Sigmoid colon (tissue), 7 donors: ENCODE data around the gene BOLA3. TPM values are rescaled to one million over a fixed set of nuclear protein-coding genes. Genes with fewer than 3 reads are reported as not detected.

Experiments
- DNase-seq: peaks from one replicate; pipeline ENCODE4 v3.0.0-alpha.2; 2019
- H3K27ac ChIP-seq, 4 donors: fragments of 200-600 bp; sonication (generic); one replicate each; pipeline ENCODE4 v1.5.1; 2016 to 2019; ENCODE audit warnings: mild to moderate bottlenecking in 1 of 4
- H3K27me3 ChIP-seq, 3 donors: fragments of 200-600 bp; sonication (generic); one replicate each; pipeline ENCODE4 v1.5.1; 2019; ENCODE audit warnings: mild to moderate bottlenecking in 1 of 3
- H3K36me3 ChIP-seq, 4 donors: fragments of 200-600 bp; sonication (generic); one replicate each; pipeline ENCODE4 v1.5.1; 2016 to 2019
- H3K4me1 ChIP-seq, 4 donors: fragments of 200-600 bp; sonication (generic); one replicate each; pipeline ENCODE4 v1.5.1; 2017 to 2019
- H3K4me3 ChIP-seq, 4 donors: fragments of 200-600 bp; sonication (generic); one replicate each; pipeline ENCODE4 v1.5.1; 2017 to 2019; ENCODE audit warnings: mild to moderate bottlenecking in 2 of 4, moderate library complexity in 1 of 4
- H3K9me3 ChIP-seq, 4 donors: fragments of 200-600 bp in 3 of 4; sonication (generic) in 3 of 4; one replicate each; pipeline versions ENCODE4 v1.5.1 to v1.6.1; 2013 to 2019
- CTCF ChIP-seq, 4 experiments: fragments of 450-650 bp in 3 of 4; fragments of 200-600 bp in 1 of 4; IDR thresholded peaks; one replicate each; pipeline ENCODE4 v1.5.1; 2016 to 2019; ENCODE audit warnings: antibody characterized with exemption in 4 of 4, mild to moderate bottlenecking in 3 of 4, moderate library complexity in 2 of 4
- EP300 ChIP-seq, 4 donors: sonication (generic); formaldehyde crosslinking; IDR thresholded peaks; one replicate each; pipeline ENCODE4 v1.6.1; 2017; ENCODE audit warnings: antibody characterized with exemption in 4 of 4
- POLR2A ChIP-seq, 2 donors: fragments of 450-650 bp; IDR thresholded peaks; one replicate each; pipeline ENCODE4 v1.6.1; 2016; ENCODE audit warnings: antibody characterized with exemption in 2 of 2, mild to moderate bottlenecking in 2 of 2, moderate library complexity in 2 of 2
- POLR2AphosphoS5 ChIP-seq, 4 donors: sonication (generic); formaldehyde crosslinking; IDR thresholded peaks; one replicate each; pipeline ENCODE4 v1.6.1; 2017; ENCODE audit warnings: antibody characterized with exemption in 4 of 4
- WGBS, 2 donors: extraction: QIAGEN DNeasy Blood & Tissue Kit; methylation state at CpG; one replicate each; pipeline ENCODE4 v1.1.7; 2013; 5-methylcytosine and 5-hydroxymethylcytosine counted together
- intact Hi-C: fragments of 100-400 bp; cut with DNase I; formaldehyde crosslinking; loops from one replicate; pipeline ENCODE4 v1.15.1; 2023
- polyA plus RNA-seq, 3 donors: library from polyadenylated mRNA; stranded (reverse); fragments of 200-250 nt; gene quantifications; one replicate each; pipeline ENCODE4 v1.2.3, GENCODE V29; 2013
- total RNA-seq, 4 donors: library from RNA; depleted of rRNA; stranded (reverse); fragments of >200 nt; gene quantifications; one replicate each; pipeline ENCODE4 v1.1.0, GENCODE V29; 2016
- donor health status: healthy with polysubstance abuse.
- donor health status: Bipolar disorder and iron deficiency.
- donor health status: healthy.

BOLA3 gene
- total and polyA plus RNA-seq, 7 donors: 26.1 to 131 (median 44.4) TPM

- DNase-seq: no peak
- 79 to 82% methylated on average over 6 of the region's 6 CpGs for WGBS, 2 donors
- Histone ChIP-seq H3K4me3 (no peak overlapping the region), H3K36me3 (peaks cover 0 to 33% (median 4%) of the 10 kb centered on the region in 4 donors), H3K27me3 (no peaks in the 10 kb centered on the region), H3K9me3 (no peaks in the 10 kb centered on the region), H3K27ac (no peak overlapping the region), H3K4me1 (peaks cover 0 to 23% (median 16%) of the 10 kb centered on the region in 4 donors)
- intact Hi-C loops: no loop called here
- no peak for TF ChIP-seq POLR2A (IDR thresholded peaks at IDR 0.05)
- no peak for TF ChIP-seq EP300 (IDR thresholded peaks at IDR 0.05)
- TF ChIP-seq CTCF (IDR thresholded peaks at IDR 0.05): no peak
- TF ChIP-seq POLR2AphosphoS5 (IDR thresholded peaks at IDR 0.05): no peak
Measured at GRCh38 chr2:74142340-74142739, 5.4 kb downstream of the BOLA3 start.

- WGBS, 2 donors: 94 to 96% methylated on average over 19 of the region's 19 CpGs
Measured at GRCh38 chr2:74138600-74139323, 8.9 kb downstream of the BOLA3 start.

DNA sequence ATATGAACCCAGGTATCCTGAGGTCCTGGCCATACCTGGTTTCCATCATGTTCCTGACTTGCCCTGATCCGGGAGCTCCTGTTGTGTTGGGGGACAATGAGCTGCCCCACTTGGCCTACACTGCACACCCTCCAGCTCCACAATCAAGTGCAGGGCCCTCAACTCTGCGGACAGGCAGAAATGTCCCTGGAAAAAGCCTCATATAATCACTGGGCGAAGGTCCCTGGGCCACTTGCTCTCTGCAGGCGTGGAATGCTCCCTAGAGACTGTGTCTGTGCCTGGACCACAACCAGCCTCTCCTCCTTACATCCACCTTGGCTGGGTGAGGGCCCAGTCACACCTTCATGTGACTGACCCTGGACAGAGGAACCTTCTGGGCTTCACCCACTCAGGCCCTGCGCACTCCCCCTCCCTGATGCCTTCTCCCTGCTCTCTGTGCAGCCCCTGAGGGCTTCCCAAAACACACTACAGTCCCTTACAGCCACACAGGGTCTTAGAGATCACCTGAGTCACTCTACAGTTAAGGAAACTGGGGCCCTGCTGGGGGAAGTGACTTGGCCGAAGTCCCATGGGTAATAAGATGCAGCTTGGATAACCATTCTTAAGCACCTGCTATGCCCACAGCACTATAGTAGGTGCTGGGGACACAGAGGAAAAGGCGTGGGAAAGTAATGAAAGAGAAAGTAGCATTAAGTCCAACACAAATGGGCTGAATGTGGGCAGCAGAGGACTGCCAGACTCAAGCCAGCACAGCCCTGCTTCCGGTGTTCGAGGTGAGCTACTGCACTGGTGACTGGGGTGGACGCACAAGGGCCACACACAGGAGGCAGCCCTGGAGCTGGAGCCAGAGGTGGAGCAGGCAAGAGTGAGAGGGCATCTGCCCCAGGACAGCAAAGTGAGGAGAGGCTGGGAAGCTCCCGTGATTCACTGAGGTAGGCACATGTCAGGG is 9.8 kb downstream of the BOLA3 start:
- H3K27me3 ChIP-seq: no peaks in the 10 kb centered on the region
- intact Hi-C loops: no loop called here
- 80 to 86% methylated on average over 11 of the region's 11 CpGs for WGBS, 2 donors
- H3K4me1 ChIP-seq: no peaks in the 10 kb centered on the region
- no peak overlapping the region for H3K27ac ChIP-seq
- no peak overlapping the region for H3K4me3 ChIP-seq
- no peak for TF ChIP-seq POLR2A (IDR thresholded peaks at IDR 0.05)
- TF ChIP-seq EP300 (IDR thresholded peaks at IDR 0.05): no peak
- TF ChIP-seq CTCF (IDR thresholded peaks at IDR 0.05): no peak
- no peak for TF ChIP-seq POLR2AphosphoS5 (IDR thresholded peaks at IDR 0.05)
- peaks cover 0 to 46% (median 8%) of the 10 kb centered on the region in 4 donors for H3K36me3 ChIP-seq
- DNase-seq: no peak
- no peaks in the 10 kb centered on the region for H3K9me3 ChIP-seq

More at GRCh38 chr2:74138600-74139323, 8.9 kb downstream of the BOLA3 start:
- Histone ChIP-seq H3K9me3 (no peaks in the 10 kb centered on the region), H3K27me3 (no peaks in the 10 kb centered on the region), H3K36me3 (peaks cover 0 to 42% (median 8%) of the 10 kb centered on the region in 4 donors), H3K4me1 (no peaks in the 10 kb centered on the region), H3K27ac (no peak overlapping the region), H3K4me3 (no peak overlapping the region)
- intact Hi-C loops: no loop called here
- DNase-seq: no peak
- TF ChIP-seq CTCF (IDR thresholded peaks at IDR 0.05): no peak
- no peak for TF ChIP-seq EP300 (IDR thresholded peaks at IDR 0.05)
- TF ChIP-seq POLR2AphosphoS5 (IDR thresholded peaks at IDR 0.05): no peak
- TF ChIP-seq POLR2A (IDR thresholded peaks at IDR 0.05): no peak

DNA sequence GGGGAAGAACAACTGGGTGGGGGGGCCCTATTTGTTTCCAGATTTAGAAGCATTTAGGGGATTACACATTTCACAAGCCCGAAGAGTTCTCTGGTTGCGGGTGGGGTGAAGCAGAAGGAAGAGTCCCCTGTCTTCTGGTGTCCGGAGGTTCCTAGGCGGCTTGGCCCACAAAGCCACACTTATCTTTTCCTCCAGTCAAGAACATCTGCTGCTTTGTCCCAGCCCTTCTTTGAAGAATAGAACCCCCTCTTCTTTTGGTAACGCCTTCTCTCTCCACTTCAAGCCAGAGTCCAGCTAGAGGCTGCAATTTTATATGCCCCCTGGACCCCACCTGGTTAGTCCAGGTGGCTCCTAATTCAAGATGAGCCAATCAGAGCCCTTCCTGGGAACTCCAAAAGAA is 15.8 kb downstream of the BOLA3 start:
- 86 to 96% methylated on average over 5 of the region's 5 CpGs for WGBS, 2 donors
- TF ChIP-seq POLR2A (IDR thresholded peaks at IDR 0.05) (no peak), EP300 (IDR thresholded peaks at IDR 0.05) (no peak), POLR2AphosphoS5 (IDR thresholded peaks at IDR 0.05) (no peak), CTCF (IDR thresholded peaks at IDR 0.05) (no peak)
- Histone ChIP-seq H3K4me3 (no peak overlapping the region), H3K27me3 (peaks cover 0 to 26% (median 15%) of the 10 kb centered on the region in 3 donors), H3K27ac (no peak overlapping the region), H3K4me1 (no peaks in the 10 kb centered on the region), H3K9me3 (no peaks in the 10 kb centered on the region), H3K36me3 (peaks cover 0 to 22% (median 4%) of the 10 kb centered on the region in 4 donors)
- intact Hi-C loops: no loop called here
- no peak for DNase-seq
